Measurements from ENCODE around the gene MAP1B.

The MAP1B gene

DNA sequence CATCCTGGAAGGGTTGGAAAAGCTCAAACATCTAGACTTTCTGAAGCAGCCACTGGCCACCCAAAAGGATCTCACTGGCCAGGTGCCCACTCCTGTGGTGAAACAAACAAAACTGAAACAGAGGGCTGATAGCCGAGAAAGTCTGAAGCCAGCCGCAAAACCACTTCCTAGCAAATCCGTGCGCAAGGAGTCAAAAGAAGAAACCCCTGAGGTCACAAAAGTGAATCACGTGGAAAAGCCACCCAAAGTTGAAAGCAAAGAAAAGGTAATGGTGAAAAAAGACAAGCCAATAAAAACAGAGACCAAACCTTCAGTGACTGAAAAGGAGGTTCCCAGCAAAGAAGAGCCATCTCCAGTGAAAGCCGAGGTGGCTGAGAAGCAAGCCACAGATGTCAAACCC is 87.6 kb downstream of the MAP1B start:
- no peak for DNase-seq (ENCODE audit: low read depth)

DNA sequence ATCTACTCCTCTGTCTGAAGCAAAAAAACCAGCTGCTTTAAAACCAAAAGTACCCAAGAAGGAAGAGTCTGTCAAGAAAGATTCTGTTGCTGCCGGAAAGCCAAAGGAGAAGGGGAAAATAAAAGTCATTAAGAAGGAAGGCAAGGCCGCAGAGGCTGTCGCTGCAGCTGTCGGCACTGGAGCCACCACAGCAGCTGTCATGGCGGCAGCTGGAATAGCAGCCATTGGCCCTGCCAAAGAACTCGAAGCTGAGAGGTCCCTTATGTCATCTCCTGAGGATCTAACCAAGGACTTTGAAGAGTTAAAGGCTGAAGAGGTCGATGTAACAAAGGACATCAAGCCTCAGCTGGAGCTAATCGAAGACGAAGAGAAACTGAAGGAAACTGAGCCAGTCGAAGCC is 88.3 kb downstream of the MAP1B start:
- DNase-seq (ENCODE audit: low read depth): no peak

DNA sequence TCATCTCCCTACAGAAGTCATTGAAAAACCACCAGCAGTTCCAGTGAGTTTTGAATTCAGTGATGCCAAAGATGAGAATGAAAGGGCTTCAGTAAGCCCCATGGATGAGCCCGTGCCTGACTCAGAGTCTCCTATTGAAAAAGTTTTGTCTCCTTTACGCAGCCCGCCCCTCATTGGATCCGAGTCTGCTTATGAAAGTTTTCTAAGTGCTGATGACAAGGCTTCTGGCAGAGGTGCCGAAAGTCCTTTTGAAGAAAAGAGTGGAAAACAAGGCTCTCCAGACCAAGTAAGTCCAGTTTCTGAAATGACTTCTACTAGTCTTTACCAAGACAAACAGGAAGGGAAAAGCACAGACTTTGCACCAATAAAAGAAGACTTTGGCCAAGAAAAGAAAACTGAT is 90.1 kb downstream of the MAP1B start:
- no peak for DNase-seq (ENCODE audit: low read depth)

- no peak for DNase-seq (ENCODE audit: low read depth)
Observed at GRCh38 chr5:72199681-72200080, 92.4 kb downstream of the MAP1B start.

DNA sequence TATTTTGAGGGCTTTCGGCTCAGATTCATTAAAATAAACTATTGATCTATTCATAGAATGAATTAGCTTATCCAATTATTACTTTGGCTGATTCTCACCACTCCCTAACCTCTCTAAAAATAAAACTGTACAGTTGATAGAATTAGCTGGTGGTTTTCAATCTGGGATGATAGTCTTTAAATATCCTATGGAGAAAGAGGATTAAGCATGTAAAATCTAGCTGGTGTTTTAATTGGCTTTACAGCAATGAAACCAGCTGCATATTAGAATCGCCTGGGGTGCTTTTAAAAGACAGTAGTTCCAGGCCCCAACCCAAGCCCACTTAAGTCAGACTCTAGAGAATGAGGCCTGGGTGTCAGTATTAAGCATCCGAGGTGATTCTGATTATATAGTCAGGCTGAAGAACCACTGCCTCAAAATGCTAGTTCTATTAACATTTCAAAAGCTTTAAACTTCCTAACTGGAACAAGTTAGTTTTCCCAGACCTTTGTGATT is 95.1 kb downstream of the MAP1B start:
- DNase-seq (ENCODE audit: low read depth): no peak

DNA sequence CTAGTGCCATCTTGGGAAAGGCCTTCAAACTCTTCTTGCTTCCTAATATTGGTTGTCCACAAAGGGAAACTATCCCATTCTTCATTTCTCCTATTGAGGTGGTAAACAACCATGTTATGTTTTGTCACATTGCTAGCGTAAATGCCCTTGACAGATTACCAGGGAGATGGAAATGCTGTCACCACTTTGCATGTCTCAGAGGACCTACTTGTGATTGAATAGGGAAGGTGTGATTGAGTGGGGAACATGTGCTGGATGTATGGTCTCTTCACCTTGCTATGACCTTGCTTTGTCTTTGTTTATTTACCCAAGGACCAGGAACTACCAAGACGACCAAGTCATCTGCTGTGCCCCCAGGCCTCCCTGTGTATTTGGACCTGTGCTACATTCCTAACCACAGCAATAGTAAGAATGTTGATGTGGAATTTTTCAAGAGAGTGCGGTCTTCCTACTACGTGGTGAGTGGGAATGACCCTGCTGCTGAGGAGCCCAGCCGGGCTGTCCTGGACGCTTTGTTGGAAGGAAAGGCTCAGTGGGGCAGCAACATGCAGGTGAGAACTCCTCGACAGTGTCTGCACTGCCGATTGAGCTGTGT is 96.1 kb downstream of the MAP1B start:
- DNase-seq (ENCODE audit: low read depth): no peak

DNA sequence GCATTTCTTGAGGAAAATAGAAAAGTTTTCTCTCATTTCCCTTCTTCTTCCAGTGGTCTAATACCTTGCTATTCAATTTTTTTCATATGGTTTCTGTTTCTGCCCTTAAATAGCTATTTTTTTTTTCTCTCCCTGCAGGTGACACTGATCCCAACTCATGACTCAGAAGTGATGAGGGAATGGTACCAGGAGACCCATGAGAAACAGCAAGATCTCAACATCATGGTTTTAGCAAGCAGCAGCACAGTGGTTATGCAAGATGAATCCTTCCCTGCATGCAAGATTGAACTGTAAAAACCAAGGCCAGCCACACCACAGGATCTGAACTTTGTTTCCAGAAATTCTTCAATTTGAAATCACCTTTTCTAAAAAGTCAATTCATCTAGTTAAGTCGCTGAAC is 97.7 kb downstream of the MAP1B start:
- DNase-seq (ENCODE audit: low read depth): peak; percentile 10

GRCh38 chr5:72205431-72206009 is 98.2 kb downstream of the MAP1B start:
- no peak for DNase-seq (ENCODE audit: low read depth)

DNA sequence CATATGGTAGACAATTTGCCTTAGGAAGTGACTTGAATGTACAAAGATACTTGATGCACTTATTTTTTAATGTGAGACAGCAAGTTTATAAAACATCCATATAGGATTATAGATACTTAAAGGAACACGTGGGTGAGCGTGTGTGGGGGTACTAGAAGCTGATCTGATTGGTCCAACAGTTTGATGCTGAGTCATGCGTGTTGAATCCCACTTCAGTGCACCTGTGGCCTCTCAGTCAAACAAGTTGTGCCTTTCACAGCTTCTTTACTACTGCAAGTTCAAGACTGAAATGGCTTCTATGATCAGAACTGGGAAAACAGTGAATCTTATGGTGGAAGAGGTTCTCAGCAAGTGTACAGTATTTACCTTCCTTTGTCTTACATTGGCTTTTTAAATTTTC is 98.9 kb downstream of the MAP1B start:
- DNase-seq (ENCODE audit: low read depth): no peak

DNA sequence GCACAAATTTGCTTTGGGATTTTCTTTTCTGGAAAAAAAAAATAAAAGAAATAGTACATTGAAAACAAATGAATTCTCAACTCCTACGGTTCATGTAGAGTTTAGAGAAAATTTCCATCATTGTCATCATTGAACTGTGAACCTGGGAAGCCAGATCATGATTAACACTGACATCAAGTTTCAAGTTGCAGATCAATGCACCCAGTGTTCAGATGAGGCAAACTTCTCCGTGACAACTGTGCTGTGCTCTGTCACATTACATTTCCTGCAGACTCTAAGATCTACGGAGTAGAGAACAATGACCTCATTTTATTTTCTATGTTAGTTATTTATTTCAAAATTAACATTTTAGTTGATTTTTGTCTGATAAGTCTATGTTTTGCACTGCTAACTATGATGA is 99.7 kb downstream of the MAP1B start:
- DNase-seq (ENCODE audit: low read depth): no peak

- no peak for DNase-seq (ENCODE audit: low read depth)
Observed at GRCh38 chr5:72208324-72208926, 101.2 kb downstream of the MAP1B start.

DNA sequence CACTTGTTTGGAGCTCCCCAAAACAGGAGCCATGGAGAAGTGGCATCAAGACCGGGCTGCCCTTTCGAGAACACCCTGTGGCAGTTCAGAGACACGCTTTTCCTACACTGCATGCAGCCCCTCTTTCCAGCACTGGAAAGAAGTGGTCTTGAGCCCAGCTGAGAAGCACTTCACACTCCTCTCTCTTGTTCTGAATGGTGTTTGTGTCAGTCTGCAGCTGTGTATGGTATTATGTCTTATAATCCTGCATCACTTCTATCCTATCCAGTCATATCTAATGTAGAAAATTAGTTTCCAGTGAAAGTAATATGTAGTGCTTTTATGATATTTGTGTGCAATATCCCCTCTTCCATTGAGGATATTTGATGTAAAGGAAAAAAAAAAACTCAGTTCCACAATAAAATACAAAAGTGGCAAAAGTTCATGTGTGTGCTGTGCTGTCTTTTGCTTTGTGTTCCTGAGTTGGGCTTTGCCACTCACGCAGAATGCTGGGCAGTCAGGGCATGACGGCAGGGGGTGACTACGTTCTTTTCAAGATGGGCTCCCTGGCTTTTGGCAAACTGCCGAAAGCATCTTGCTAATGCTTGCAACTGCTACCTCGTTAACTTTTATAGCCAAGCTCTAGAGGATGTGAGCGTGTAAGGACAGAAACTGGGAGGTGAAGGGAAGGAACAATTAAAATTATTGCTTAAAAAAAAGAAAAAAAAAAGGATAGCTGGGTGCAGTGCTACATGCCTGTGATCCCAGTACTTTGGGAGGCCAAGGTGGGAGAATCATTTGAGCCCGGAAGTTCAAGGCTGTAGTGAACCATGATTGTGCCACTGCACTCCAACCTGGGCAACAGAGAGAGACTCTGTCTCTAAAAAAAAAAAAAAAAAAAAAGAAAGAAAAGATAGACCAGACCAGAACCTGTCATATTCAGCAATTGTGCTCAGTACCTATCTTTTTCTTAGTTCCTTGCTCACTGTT is 102.2 kb downstream of the MAP1B start:
- DNase-seq (ENCODE audit: low read depth): peak; percentile 33

GRCh38 chr5:72210888-72211678 is 103.8 kb downstream of the MAP1B start:
- peak; percentile 31 for DNase-seq (ENCODE audit: low read depth)

DNA sequence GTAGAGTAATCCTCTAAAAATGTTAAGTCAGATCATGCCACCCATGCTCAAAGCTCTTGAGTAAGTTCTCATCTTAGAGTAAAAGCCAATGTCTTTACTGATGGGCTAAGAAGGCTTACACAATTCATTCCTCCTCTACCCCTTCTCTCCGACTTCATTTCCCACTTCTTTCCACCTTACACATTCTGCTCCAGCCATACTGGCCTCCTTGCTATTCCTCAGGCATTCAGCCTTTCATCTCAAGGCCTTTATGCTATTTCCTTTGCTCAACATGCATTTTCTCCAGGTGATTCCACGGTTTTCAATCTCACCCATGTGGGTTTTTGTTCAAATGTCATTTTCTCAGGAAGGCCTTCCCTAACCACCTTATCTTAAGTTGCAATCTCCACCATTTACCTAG is 104.9 kb downstream of the MAP1B start:
- no peak for DNase-seq (ENCODE audit: low read depth)

DNA sequence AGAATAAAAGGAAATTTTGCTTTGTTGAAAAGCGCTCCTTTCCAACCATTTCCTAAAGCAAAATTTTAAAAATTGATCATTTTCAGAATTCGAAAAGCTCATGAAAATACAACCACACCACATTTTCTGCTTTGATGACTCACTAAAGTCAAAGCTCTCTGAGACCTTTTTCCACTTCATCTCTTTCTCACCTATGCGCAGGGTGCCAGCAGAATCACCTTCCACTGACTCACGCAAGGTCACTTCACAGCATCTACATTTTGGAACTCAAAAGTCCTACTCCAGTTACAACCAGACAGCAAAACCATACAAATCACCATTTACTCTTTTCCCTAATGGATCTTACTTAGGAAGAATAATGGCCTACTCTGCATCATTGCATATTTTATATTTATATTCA is 106.2 kb downstream of the MAP1B start:
- no peak for DNase-seq (ENCODE audit: low read depth)

DNA sequence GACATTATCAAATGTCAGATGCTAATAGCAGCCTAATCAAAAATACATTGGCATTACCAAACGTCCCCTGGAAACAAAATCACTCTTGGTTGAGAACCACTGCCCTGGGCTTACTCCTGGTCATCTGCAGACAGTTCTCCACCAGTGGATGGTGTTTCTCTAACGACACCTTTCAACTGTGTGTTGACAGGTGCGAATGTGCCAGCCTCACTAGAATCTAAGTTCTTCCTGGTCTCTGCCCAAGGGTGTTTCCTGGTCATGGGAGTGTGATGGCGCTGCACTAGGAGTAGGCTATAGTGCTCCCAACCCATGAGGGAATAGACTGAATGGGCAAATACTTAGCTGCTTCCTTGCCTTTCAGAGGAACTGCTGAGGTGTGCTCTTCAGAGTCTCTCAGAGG is 106.9 kb downstream of the MAP1B start:
- DNase-seq (ENCODE audit: low read depth): no peak

GRCh38 chr5:72216756-72217155 is 109.5 kb downstream of the MAP1B start:
- no peak for DNase-seq (ENCODE audit: low read depth)

DNA sequence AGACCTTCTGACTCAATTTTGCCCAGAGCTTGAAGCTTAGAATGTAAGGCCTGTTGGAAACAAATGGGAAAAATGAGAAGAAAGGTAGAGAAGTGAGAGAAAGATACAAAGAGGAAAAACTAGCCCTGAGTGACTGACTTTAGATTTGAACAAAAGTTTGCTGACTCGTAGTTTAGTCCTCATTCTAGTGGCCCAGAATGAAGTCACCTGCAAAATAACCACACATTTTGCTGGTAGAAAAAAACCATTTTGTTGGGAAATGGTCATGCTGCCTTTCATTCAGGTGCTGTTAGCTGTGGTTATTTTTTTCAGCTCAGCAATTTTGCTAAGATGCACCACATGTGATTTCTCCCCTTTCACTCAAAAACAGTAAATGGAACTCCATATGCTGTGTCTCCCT is 113.8 kb downstream of the MAP1B start:
- DNase-seq (ENCODE audit: low read depth): no peak

- DNase-seq (ENCODE audit: low read depth): no peak
Observed at GRCh38 chr5:72221541-72221940, 114.3 kb downstream of the MAP1B start.

DNA sequence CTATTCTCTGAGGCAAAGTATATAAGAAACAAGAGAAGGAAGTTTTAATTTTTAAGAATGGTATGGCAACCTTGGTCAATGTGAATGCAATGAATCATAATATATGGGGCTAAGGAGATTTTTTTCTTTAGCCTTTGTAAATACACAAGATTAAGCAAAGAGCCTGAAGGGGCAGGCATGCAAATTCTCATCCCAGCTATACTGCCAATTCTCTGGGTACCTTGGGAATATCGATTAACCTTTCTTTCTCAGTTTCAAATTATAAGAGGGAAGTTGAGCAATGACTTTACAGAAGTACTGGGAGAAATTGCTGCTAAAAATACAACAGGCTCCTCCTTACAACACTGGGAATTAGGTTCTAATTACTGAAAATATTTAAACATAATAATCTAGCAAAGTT is 115.2 kb downstream of the MAP1B start:
- no peak for DNase-seq (ENCODE audit: low read depth)

DNA sequence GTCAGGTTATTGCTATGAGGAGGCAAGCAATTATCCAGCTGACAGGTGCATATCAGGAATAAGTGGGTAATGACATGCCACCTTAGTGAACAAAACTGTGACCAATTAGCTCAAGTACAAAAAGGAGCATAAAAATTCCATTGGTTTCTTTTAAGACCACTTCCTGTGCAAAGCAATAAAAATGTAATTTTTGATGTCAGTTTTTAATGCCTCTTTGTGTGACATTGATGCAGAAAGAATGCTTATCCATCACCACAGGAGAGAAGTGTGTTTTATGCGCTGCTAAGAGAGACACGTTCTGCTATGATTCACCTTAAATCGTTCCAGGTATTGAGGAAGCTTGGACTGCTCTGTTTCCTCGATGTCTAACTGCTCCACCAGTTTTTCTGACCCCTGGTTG is 116.1 kb downstream of the MAP1B start:
- no peak for DNase-seq (ENCODE audit: low read depth)

- no peak for DNase-seq (ENCODE audit: low read depth)
Observed at GRCh38 chr5:72224946-72225463, 117.7 kb downstream of the MAP1B start.

All from GM04504 (cell line).